ENCODE results near the gene CDC42. TPM values are rescaled to one million over a fixed set of nuclear protein-coding genes. Genes with fewer than 3 reads are reported as not detected.

CDC42 gene
- total RNA-seq, 1 donor: 432 TPM

- DNase-seq (ENCODE audit: insufficient read length, low spot score, missing footprints): peak; percentile 87
- no peak for TF ChIP-seq CTCF (IDR thresholded peaks at IDR 0.05; ENCODE audit: extremely low read depth, low read depth, low read length)
- no peaks in the 10 kb centered on the region for H3K27me3 ChIP-seq (ENCODE audit: insufficient read depth, low read length)
- peaks cover 99% of the 10 kb centered on the region for H3K79me2 ChIP-seq (ENCODE audit: insufficient read depth, low read length)
- H4K20me1 ChIP-seq (ENCODE audit: insufficient read depth, low read length): peaks cover 84% of the 10 kb centered on the region
- H3K4me3 ChIP-seq (ENCODE audit: insufficient read depth, low read length): no peak overlapping the region
- H3K4me2 ChIP-seq (ENCODE audit: insufficient read depth, low read length): no peak overlapping the region
- peaks cover 48% of the 10 kb centered on the region for H3K36me3 ChIP-seq (ENCODE audit: insufficient read depth, low read length)
- H3K27ac ChIP-seq (ENCODE audit: low read depth, low read length): peak overlapping the region; percentile 20
- H3K9me3 ChIP-seq (ENCODE audit: low read depth, low read length): no peaks in the 10 kb centered on the region
- H3K4me1 ChIP-seq (ENCODE audit: insufficient read depth, low read length): peaks cover 16% of the 10 kb centered on the region
- H2AFZ ChIP-seq (ENCODE audit: low read length): no peak overlapping the region
These were observed 25.2 kb downstream of the CDC42 start for GRCh38 chr1:22077728-22078127.

GRCh38 chr1:22078133-22078532 lies 25.6 kb downstream of the CDC42 start:
- Histone ChIP-seq H4K20me1 (ENCODE audit: insufficient read depth, low read length) (peaks cover 82% of the 10 kb centered on the region), H3K27ac (ENCODE audit: low read depth, low read length) (peak overlapping the region; percentile 20), H3K4me3 (ENCODE audit: insufficient read depth, low read length) (no peak overlapping the region), H3K4me1 (ENCODE audit: insufficient read depth, low read length) (peaks cover 16% of the 10 kb centered on the region), H3K36me3 (ENCODE audit: insufficient read depth, low read length) (peaks cover 51% of the 10 kb centered on the region), H3K9me3 (ENCODE audit: low read depth, low read length) (no peaks in the 10 kb centered on the region), H3K27me3 (ENCODE audit: insufficient read depth, low read length) (no peaks in the 10 kb centered on the region), H3K79me2 (ENCODE audit: insufficient read depth, low read length) (peaks cover 99% of the 10 kb centered on the region), H2AFZ (ENCODE audit: low read length) (no peak overlapping the region), H3K4me2 (ENCODE audit: insufficient read depth, low read length) (no peak overlapping the region)
- DNase-seq (ENCODE audit: insufficient read length, low spot score, missing footprints): peak; percentile 82
- TF ChIP-seq CTCF (IDR thresholded peaks at IDR 0.05; ENCODE audit: extremely low read depth, low read depth, low read length): no peak

GRCh38 chr1:22080191-22080590 lies 27.7 kb downstream of the CDC42 start:
- no peak overlapping the region for H3K4me3 ChIP-seq (ENCODE audit: insufficient read depth, low read length)
- H3K36me3 ChIP-seq (ENCODE audit: insufficient read depth, low read length): peaks cover 57% of the 10 kb centered on the region
- peaks cover 13% of the 10 kb centered on the region for H3K4me1 ChIP-seq (ENCODE audit: insufficient read depth, low read length)
- H3K9me3 ChIP-seq (ENCODE audit: low read depth, low read length): no peaks in the 10 kb centered on the region
- peaks cover 69% of the 10 kb centered on the region for H4K20me1 ChIP-seq (ENCODE audit: insufficient read depth, low read length)
- peaks cover 99% of the 10 kb centered on the region for H3K79me2 ChIP-seq (ENCODE audit: insufficient read depth, low read length)
- H2AFZ ChIP-seq (ENCODE audit: low read length): no peak overlapping the region
- DNase-seq (ENCODE audit: insufficient read length, low spot score, missing footprints): no peak
- no peak overlapping the region for H3K27ac ChIP-seq (ENCODE audit: low read depth, low read length)
- no peak overlapping the region for H3K4me2 ChIP-seq (ENCODE audit: insufficient read depth, low read length)
- no peaks in the 10 kb centered on the region for H3K27me3 ChIP-seq (ENCODE audit: insufficient read depth, low read length)
- TF ChIP-seq CTCF (IDR thresholded peaks at IDR 0.05; ENCODE audit: extremely low read depth, low read depth, low read length): no peak

- Histone ChIP-seq H3K4me1 (ENCODE audit: insufficient read depth, low read length) (peaks cover 17% of the 10 kb centered on the region), H3K36me3 (ENCODE audit: insufficient read depth, low read length) (peaks cover 47% of the 10 kb centered on the region), H3K27me3 (ENCODE audit: insufficient read depth, low read length) (no peaks in the 10 kb centered on the region), H3K27ac (ENCODE audit: low read depth, low read length) (no peak overlapping the region), H3K4me3 (ENCODE audit: insufficient read depth, low read length) (no peak overlapping the region), H4K20me1 (ENCODE audit: insufficient read depth, low read length) (peaks cover 71% of the 10 kb centered on the region), H2AFZ (ENCODE audit: low read length) (no peak overlapping the region), H3K4me2 (ENCODE audit: insufficient read depth, low read length) (no peak overlapping the region), H3K79me2 (ENCODE audit: insufficient read depth, low read length) (peaks cover 90% of the 10 kb centered on the region), H3K9me3 (ENCODE audit: low read depth, low read length) (no peaks in the 10 kb centered on the region)
- TF ChIP-seq CTCF (IDR thresholded peaks at IDR 0.05; ENCODE audit: extremely low read depth, low read depth, low read length): no peak
- no peak for DNase-seq (ENCODE audit: insufficient read length, low spot score, missing footprints)
These were observed 35.8 kb downstream of the CDC42 start for GRCh38 chr1:22088331-22088730.
